ENCODE measurements around the gene SORCS1.

Gene SORCS1

DNA sequence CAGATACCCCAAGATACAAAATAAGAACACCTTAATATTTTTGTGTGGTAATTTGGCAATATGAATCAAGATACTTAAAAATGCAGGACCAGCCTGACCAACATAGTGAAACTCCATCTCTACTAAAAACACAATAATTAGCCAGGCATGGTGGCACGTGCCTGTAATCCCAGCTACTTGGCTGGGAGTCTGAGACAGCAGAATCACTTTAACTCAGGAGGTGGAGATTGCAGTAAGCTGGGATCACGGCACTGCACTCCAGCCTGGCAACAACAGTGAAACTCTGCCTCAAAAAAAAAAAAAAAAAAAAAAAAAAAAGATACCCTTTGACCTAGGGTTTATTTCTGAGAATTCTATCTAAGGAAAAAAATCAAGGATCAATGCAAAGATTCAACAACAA lies 450.7 kb downstream of the SORCS1 start:
- no peak for DNase-seq (ENCODE audit: low read depth)
- TF ChIP-seq POLR2A (IDR thresholded peaks at IDR 0.05; ENCODE audit: extremely low read depth, insufficient read length) (no peak), MYC (IDR thresholded peaks at IDR 0.05; ENCODE audit: low read depth, low read length) (no peak)
- TF ChIP-seq, protein P1, sequence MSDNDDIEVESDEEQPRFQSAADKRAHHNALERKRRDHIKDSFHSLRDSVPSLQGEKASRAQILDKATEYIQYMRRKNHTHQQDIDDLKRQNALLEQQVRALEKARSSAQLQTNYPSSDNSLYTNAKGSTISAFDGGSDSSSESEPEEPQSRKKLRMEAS (IDR thresholded peaks at IDR 0.05; ENCODE audit: low read depth, low read length), result no peak
- TF ChIP-seq, protein P2, sequence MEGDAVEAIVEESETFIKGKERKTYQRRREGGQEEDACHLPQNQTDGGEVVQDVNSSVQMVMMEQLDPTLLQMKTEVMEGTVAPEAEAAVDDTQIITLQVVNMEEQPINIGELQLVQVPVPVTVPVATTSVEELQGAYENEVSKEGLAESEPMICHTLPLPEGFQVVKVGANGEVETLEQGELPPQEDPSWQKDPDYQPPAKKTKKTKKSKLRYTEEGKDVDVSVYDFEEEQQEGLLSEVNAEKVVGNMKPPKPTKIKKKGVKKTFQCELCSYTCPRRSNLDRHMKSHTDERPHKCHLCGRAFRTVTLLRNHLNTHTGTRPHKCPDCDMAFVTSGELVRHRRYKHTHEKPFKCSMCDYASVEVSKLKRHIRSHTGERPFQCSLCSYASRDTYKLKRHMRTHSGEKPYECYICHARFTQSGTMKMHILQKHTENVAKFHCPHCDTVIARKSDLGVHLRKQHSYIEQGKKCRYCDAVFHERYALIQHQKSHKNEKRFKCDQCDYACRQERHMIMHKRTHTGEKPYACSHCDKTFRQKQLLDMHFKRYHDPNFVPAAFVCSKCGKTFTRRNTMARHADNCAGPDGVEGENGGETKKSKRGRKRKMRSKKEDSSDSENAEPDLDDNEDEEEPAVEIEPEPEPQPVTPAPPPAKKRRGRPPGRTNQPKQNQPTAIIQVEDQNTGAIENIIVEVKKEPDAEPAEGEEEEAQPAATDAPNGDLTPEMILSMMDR (IDR thresholded peaks at IDR 0.05; ENCODE audit: low read depth, low read length), result no peak
- no peak overlapping the region for H3K4me3 ChIP-seq (ENCODE audit: low read depth, low read length)

DNA sequence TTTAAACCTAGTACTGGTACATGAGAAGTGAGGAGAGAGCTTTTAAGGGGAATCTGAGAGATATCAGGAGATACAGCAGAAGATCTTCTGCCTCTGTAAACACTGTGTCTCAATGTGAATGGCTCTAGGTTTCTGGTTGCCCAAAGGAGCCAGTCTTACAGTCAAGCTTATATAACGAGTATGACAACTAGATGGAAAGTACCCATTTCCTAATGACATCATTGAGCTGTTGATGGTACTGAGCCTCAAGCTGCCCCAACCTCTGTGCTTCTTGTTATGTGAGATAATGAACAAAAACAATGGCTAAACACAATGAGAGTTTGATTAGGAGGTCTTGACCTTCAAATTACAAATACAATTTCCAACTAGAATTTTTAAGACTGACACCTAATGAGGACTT lies 451.5 kb downstream of the SORCS1 start:
- TF ChIP-seq MYC (IDR thresholded peaks at IDR 0.05; ENCODE audit: low read depth, low read length) (no peak), POLR2A (IDR thresholded peaks at IDR 0.05; ENCODE audit: extremely low read depth, insufficient read length) (no peak)
- TF ChIP-seq, protein P2 (IDR thresholded peaks at IDR 0.05; ENCODE audit: low read depth, low read length), result no peak
- TF ChIP-seq, protein P1 (IDR thresholded peaks at IDR 0.05; ENCODE audit: low read depth, low read length), result no peak
- H3K4me3 ChIP-seq (ENCODE audit: low read depth, low read length), result no peak overlapping the region
- DNase-seq (ENCODE audit: low read depth), result no peak

DNA sequence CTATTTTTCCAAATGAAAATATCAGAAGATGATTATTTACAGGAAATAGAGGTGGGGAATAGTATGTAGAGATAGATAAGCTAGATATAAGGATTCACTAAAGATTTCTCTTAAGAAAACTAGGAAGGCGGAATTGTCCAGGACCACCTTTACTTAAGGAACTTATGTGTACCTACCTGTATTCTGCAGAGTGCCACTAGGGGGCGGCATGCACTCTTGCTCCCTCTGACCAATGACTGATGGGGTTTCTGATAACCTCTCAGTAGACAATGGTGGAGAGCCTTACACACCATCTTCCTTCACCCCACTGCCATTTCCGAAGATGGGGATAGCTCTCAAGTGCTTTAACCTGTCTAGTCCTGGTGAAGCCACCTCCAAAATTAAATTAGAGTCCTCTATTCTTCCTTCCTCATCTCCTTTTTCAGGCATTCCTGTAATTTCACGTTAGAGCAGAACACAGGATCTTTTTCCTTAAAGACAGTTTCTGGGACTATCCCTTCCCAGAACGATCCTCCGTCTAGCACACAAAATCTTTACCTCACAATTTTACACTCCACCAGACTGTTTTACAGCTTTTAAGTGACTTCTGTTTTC lies 453.1 kb downstream of the SORCS1 start:
- peak; percentile 71 for DNase-seq (ENCODE audit: low read depth)
- no peak overlapping the region for H3K4me3 ChIP-seq (ENCODE audit: low read depth, low read length)
- TF ChIP-seq, protein P2 (IDR thresholded peaks at IDR 0.05; ENCODE audit: low read depth, low read length), result peak; percentile 92
- no peak for TF ChIP-seq MYC (IDR thresholded peaks at IDR 0.05; ENCODE audit: low read depth, low read length)

DNA sequence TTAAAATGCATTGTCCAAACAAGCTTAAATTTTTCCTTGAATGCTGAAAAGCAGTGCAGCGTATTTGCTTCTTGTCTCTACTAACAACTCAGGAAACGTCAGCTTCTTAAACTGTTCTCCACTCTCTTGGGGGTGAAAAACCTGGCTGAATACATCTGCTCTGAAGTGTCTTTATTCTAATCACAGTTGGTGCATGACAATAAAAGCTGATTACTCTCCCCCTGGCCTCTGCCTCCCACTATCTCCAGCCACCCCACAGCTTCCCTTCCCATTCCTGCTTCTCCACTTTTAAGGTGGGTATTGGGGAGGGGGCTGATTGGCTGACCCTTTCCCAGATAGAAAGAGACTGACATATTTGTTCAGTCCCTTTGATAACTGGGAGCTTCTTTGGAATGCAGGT lies 456.0 kb downstream of the SORCS1 start:
- DNase-seq (ENCODE audit: low read depth), result no peak
- no peak overlapping the region for H3K4me3 ChIP-seq (ENCODE audit: low read depth, low read length)
- TF ChIP-seq, protein P2 (IDR thresholded peaks at IDR 0.05; ENCODE audit: low read depth, low read length), result no peak
- no peak for TF ChIP-seq POLR2A (IDR thresholded peaks at IDR 0.05; ENCODE audit: extremely low read depth, insufficient read length)
- TF ChIP-seq MYC (IDR thresholded peaks at IDR 0.05; ENCODE audit: low read depth, low read length), result no peak
- TF ChIP-seq, protein P1 (IDR thresholded peaks at IDR 0.05; ENCODE audit: low read depth, low read length), result no peak

DNA sequence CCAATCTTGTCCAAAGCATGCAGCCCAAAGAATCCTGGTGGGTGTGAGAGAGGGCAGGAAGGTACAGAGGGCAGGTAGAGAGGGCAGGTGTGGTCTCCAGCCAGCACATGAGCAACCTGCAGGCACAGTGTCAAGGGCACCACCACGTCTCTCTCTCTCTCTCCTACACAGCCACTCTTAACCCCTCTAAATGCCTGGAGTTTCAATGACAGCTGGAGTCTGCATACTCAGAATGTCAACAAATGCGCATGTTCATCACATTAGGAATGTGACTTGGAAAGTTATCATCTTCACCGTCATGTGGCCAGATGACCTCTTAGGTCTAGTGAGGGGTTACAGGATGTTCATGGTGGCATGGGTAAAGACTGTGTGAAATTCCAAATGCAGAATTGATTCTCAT lies 456.8 kb downstream of the SORCS1 start:
- no peak for DNase-seq (ENCODE audit: low read depth)
- H3K4me3 ChIP-seq (ENCODE audit: low read depth, low read length), result no peak overlapping the region
- TF ChIP-seq, protein P1 (IDR thresholded peaks at IDR 0.05; ENCODE audit: low read depth, low read length), result no peak
- TF ChIP-seq MYC (IDR thresholded peaks at IDR 0.05; ENCODE audit: low read depth, low read length), result no peak
- TF ChIP-seq POLR2A (IDR thresholded peaks at IDR 0.05; ENCODE audit: extremely low read depth, insufficient read length), result no peak
- TF ChIP-seq, protein P2 (IDR thresholded peaks at IDR 0.05; ENCODE audit: low read depth, low read length), result no peak

DNA sequence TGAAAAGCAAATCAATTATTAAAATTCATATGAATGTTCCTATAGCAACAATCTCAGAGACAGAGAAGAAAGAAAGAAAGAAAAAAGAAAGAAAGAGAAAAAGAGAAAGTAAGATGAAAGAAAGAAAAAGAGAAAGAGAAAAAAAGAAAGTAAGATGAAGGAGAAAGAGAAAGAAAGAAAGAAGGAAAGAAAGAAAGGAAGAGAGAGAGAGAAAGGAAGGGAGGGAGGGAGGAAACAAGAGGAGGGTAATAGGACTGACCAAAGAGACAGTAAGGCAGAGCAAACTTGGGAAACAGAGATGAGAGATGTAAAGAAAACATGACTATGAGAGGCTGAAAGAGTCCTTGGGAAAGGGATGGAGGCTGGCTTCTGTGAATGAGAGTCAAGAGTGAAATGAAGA lies 458.4 kb downstream of the SORCS1 start:
- H3K4me3 ChIP-seq (ENCODE audit: low read depth, low read length), result no peak overlapping the region
- DNase-seq (ENCODE audit: low read depth), result no peak
- TF ChIP-seq, protein P2 (IDR thresholded peaks at IDR 0.05; ENCODE audit: low read depth, low read length), result no peak
- TF ChIP-seq MYC (IDR thresholded peaks at IDR 0.05; ENCODE audit: low read depth, low read length) (no peak), POLR2A (IDR thresholded peaks at IDR 0.05; ENCODE audit: extremely low read depth, insufficient read length) (no peak)
- TF ChIP-seq, protein P1 (IDR thresholded peaks at IDR 0.05; ENCODE audit: low read depth, low read length), result no peak

Data from NB4 (cell line).